Measurements from ENCODE around the gene OR4C3.
"Not testable (repeated sequence)": the region's sequence is repeated elsewhere in the genome, so short reads cannot be mapped to it uniquely, and the experiment has no call there.

Gene OR4C3

GRCh38 chr11:48324620-48325019 is at the start of gene OR4C3:
Gene OR4C3 (plus strand): TSS chr11:48324920. CDS start chr11:48325022, 102 bp downstream.
- not testable (repeated sequence) for DNase-seq

- no peak for DNase-seq
These were observed 18.8 kb upstream of the OR4C3 start, which contains the start of gene OR4S1 for GRCh38 chr11:48305923-48306322. Gene OR4S1 (plus strand): TSS chr11:48306223. CDS start chr11:48306223, 0 bp downstream.

- peak; percentile 51 for DNase-seq
These were observed 16.8 kb upstream of the OR4C3 start for GRCh38 chr11:48307760-48308386.

DNA sequence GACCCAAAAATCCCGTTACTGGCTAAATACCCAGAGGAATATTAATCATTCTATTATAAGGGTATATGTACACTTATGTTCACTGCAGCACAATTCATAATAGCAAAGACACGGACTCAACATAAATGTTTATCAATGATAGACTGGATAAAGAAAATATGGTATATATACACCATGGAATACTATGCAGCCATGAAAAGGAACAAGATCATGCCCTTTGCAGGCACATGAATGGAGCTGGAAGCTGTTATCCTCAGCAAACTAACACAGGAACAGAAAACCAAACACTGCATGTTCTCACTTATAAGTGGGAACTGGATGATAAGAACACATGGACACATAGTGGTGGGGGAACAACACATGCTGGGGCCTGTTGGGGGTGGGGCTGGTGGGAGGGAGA is 11.1 kb upstream of the OR4C3 start:
- not testable (repeated sequence) for DNase-seq

GRCh38 chr11:48319813-48320212 is 4.9 kb upstream of the OR4C3 start:
- not testable (repeated sequence) for DNase-seq

- no peak for DNase-seq
These were observed 16.7 kb downstream of the OR4C3 start for GRCh38 chr11:48341466-48341865.

- DNase-seq, result not testable (repeated sequence)
These were observed 17.8 kb downstream of the OR4C3 start for GRCh38 chr11:48342505-48342904.

GRCh38 chr11:48346286-48346685 is 21.6 kb downstream of the OR4C3 start:
- DNase-seq, result not testable (repeated sequence)

GRCh38 chr11:48354013-48354412 is 29.3 kb downstream of the OR4C3 start:
- no peak for DNase-seq

- DNase-seq, result no peak
These were observed 30.0 kb downstream of the OR4C3 start for GRCh38 chr11:48354677-48355076.

DNA sequence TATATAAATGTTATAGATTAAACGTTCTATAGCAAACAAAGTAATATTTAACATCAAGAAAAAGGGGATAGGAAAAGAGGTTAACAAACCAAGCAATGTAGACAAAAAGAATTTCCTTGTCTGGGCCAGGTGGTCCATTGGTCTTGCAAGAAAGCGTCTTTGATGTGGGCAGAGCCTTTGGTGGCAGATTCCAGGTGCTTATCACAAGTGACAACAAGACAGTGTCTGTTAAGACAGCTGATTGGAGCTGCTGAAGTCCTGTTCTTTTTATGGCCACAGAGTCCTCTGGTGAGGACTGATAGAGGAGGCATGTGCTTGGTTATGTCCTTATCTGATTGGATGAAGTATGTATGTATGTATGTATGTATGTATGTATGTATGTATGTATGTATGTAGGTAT is 36.6 kb downstream of the OR4C3 start:
- not testable (repeated sequence) for DNase-seq

DNA sequence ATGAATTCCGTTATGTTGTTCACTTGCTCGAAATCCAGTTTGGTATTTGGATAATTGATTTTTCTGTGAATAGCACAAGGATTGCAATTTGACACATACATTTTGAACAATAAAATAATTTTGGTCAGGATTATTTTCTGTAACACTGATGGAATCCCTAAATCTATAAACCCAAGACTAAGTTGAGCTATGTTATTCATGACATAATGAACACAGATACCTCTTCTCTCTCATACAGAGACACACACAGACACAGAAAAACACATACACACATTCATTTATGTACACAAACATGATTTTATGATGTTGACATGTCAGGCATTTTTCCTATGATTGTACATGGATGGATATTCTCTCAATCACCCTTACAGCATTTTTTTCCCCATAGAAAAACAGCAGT is 41.6 kb downstream of the OR4C3 start, which contains the start of gene OR4C5:
TSS of gene OR4C5 (minus strand) at position 101 of the 400 bp plus-strand sequence. CDS start at position 101, 0 bp downstream.
- DNase-seq, result no peak
